H1 (cell line): ENCODE measurements around the gene ABCC4. TPM values are rescaled to one million over a fixed set of nuclear protein-coding genes. Genes with fewer than 3 reads are reported as not detected.

Experiments used
- CTCF ChIA-PET: fragments of 300-600 bp; sonication (Branson Sonifier 250); formaldehyde crosslinking; loops from one replicate; lab custom pipeline; 2021; ENCODE audit not compliant: partially characterized antibody; lab: Charles Lee
- POLR2A ChIA-PET: fragments of 300-600 bp; sonication (Branson Sonifier 250); formaldehyde crosslinking; loops from one replicate; lab custom pipeline; 2021; ENCODE audit warnings: inconsistent platforms; ENCODE audit not compliant: partially characterized antibody; lab: Charles Lee
- DNase-seq, 2 experiments: peaks; one replicate each; pipeline versions ENCODE4 v3.0.0 to v3.0.0-alpha.2; 2010 to 2022; ENCODE audit warnings: low spot score in 2 of 2, low read depth in 1 of 2, mixed read lengths in 1 of 2
- FAIRE-seq: peaks from 2 replicates; lab custom pipeline; 2011; peaks lifted over from hg19 to GRCh38; lab: Jason Lieb, UNC
- H2AFZ ChIP-seq: 2 replicates; pipeline ENCODE4 v1.8.1; 2012; ENCODE audit warnings: low read length, inconsistent platforms
- H2AK5ac ChIP-seq: 2 replicates; pipeline ENCODE4 v1.6.1; 2013; ENCODE audit warnings: low read depth, low read length
- H2BK120ac ChIP-seq: replicated peaks from 2 replicates; pipeline ENCODE3; 2013; ENCODE audit warnings: low read depth, low read length, inconsistent platforms
- H2BK12ac ChIP-seq: 2 replicates; pipeline ENCODE4 v1.6.1; 2013; ENCODE audit warnings: low read depth, low read length
- H2BK15ac ChIP-seq: 2 replicates; pipeline ENCODE4 v1.6.1; 2013; ENCODE audit warnings: low read length
- H2BK20ac ChIP-seq: 2 replicates; pipeline ENCODE4 v1.6.1; 2013; ENCODE audit warnings: low read length
- H2BK5ac ChIP-seq: 2 replicates; pipeline ENCODE4 v1.6.1; 2013; ENCODE audit warnings: low read depth, low read length
- H3K14ac ChIP-seq: 2 replicates; pipeline ENCODE4 v1.6.1; 2013; ENCODE audit warnings: inconsistent platforms; ENCODE audit not compliant: insufficient read length
- H3K18ac ChIP-seq: 2 replicates; pipeline ENCODE4 v1.6.1; 2013; ENCODE audit warnings: low read length; ENCODE audit errors: extremely low read depth
- H3K23ac ChIP-seq: 2 replicates; pipeline ENCODE4 v1.6.1; 2013; ENCODE audit warnings: inconsistent platforms; ENCODE audit not compliant: insufficient read length
- H3K23me2 ChIP-seq: 2 replicates; pipeline ENCODE4 v1.6.1; 2013; ENCODE audit warnings: low read depth, low read length
- H3K27ac ChIP-seq: 2 replicates; pipeline ENCODE4 v1.6.1; 2011; ENCODE audit warnings: low read depth, low read length, inconsistent platforms
- H3K27me3 ChIP-seq, 4 experiments: replicated peaks in 1 of 4; 1 replicate in 1 of 4; 2 replicates in 3 of 4; pipeline versions ENCODE4 v1.6.1 to v1.8.1; 2011 to 2013; ENCODE audit warnings: low read length in 3 of 4, mild to moderate bottlenecking in 3 of 4, inconsistent platforms in 2 of 4, mixed read lengths in 2 of 4, moderate library complexity in 1 of 4; ENCODE audit not compliant: control insufficient read depth in 3 of 4, insufficient read depth in 3 of 4; ENCODE audit errors: extremely low read depth in 1 of 4
- H3K36me3 ChIP-seq, 4 experiments: 2 replicates each; pipeline versions ENCODE4 v1.6.1 to v1.8.1; 2011 to 2013; ENCODE audit warnings: mild to moderate bottlenecking in 4 of 4, low read length in 3 of 4, moderate library complexity in 2 of 4, control low read depth in 1 of 4, inconsistent platforms in 1 of 4; ENCODE audit not compliant: insufficient read depth in 4 of 4, control insufficient read depth in 2 of 4
- H3K4ac ChIP-seq: replicated peaks from 2 replicates; pipeline ENCODE3; 2013; ENCODE audit warnings: low read length, low read depth, mixed read lengths, inconsistent platforms; ENCODE audit not compliant: insufficient read length
- H3K4me1 ChIP-seq, 4 experiments: replicated peaks in 1 of 4; 1 replicate in 1 of 4; 2 replicates in 3 of 4; pipeline versions ENCODE4 v1.6.1 to v1.8.1; 2011 to 2013; ENCODE audit warnings: low read length in 3 of 4, inconsistent platforms in 2 of 4, mixed read lengths in 1 of 4; ENCODE audit not compliant: insufficient read depth in 4 of 4, control insufficient read depth in 3 of 4
- H3K4me2 ChIP-seq, 2 experiments: 2 replicates each; pipeline versions ENCODE4 v1.6.1 to v1.8.1; 2011 to 2013; ENCODE audit warnings: low read depth in 2 of 2, low read length in 2 of 2, control low read depth in 1 of 2, inconsistent platforms in 1 of 2, mild to moderate bottlenecking in 1 of 2; ENCODE audit not compliant: insufficient read depth in 1 of 2
- H3K4me3 ChIP-seq, 4 experiments: fragments of 200-600, 300-600 bp in 1 of 4; sonication (generic), shearing (Covaris generic), sonication (Bioruptor Twin) in 1 of 4; 2 replicates each; pipeline versions ENCODE4 v1.5.1 to v1.8.1; 2011 to 2016; ENCODE audit warnings: low read length in 4 of 4, low read depth in 3 of 4, control low read depth in 2 of 4, inconsistent platforms in 2 of 4, mild to moderate bottlenecking in 2 of 4, mixed read lengths in 1 of 4, moderate library complexity in 1 of 4; ENCODE audit not compliant: insufficient read depth in 2 of 4; ENCODE audit errors: extremely low read depth in 1 of 4
- H3K56ac ChIP-seq: replicated peaks from 2 replicates; pipeline ENCODE3; 2013; ENCODE audit warnings: low read depth, mild to moderate bottlenecking, mixed read lengths, low read length, inconsistent platforms; ENCODE audit not compliant: insufficient read length
- H3K79me1 ChIP-seq: 2 replicates; pipeline ENCODE4 v1.6.1; 2013; ENCODE audit warnings: low read depth, low read length, control low read depth
- H3K79me2 ChIP-seq, 2 experiments: 2 replicates each; pipeline versions ENCODE4 v1.6.1 to v1.8.1; 2012 to 2013; ENCODE audit warnings: low read length in 2 of 2, mild to moderate bottlenecking in 2 of 2, inconsistent platforms in 1 of 2; ENCODE audit not compliant: insufficient read depth in 2 of 2, control insufficient read depth in 1 of 2
- H3K9ac ChIP-seq, 4 experiments: replicated peaks in 1 of 4; 1 replicate in 1 of 4; 2 replicates in 3 of 4; pipeline versions ENCODE4 v1.6.1 to v1.8.1; 2011 to 2013; ENCODE audit warnings: low read depth in 3 of 4, low read length in 3 of 4, control low read depth in 2 of 4, mild to moderate bottlenecking in 2 of 4, moderate library complexity in 2 of 4, inconsistent platforms in 1 of 4; ENCODE audit errors: extremely low read depth in 1 of 4
- H3K9me3 ChIP-seq, 2 experiments: 2 replicates each; pipeline versions ENCODE4 v1.6.1 to v1.8.1; 2012 to 2013; ENCODE audit warnings: mild to moderate bottlenecking in 2 of 2, moderate library complexity in 2 of 2, control low read depth in 1 of 2, inconsistent platforms in 1 of 2, low read depth in 1 of 2, low read length in 1 of 2, mixed read lengths in 1 of 2; ENCODE audit not compliant: insufficient read depth in 2 of 2
- H4K20me1 ChIP-seq, 2 experiments: replicated peaks in 1 of 2; 2 replicates each; pipeline versions ENCODE3 to v1.8.1; 2011 to 2013; ENCODE audit warnings: inconsistent platforms in 2 of 2, low read length in 2 of 2, mild to moderate bottlenecking in 1 of 2; ENCODE audit not compliant: insufficient read depth in 2 of 2, control insufficient read depth in 1 of 2
- H4K5ac ChIP-seq: 2 replicates; pipeline ENCODE4 v1.6.1; 2013; ENCODE audit warnings: low read length, low read depth, mixed read lengths, inconsistent platforms; ENCODE audit not compliant: insufficient read length
- H4K8ac ChIP-seq: 2 replicates; pipeline ENCODE4 v1.8.0; 2013; ENCODE audit warnings: mild to moderate bottlenecking, moderate library complexity, low read length, inconsistent platforms; ENCODE audit not compliant: insufficient read depth; ENCODE audit errors: extremely low read depth
- H4K91ac ChIP-seq: replicated peaks from 2 replicates; pipeline ENCODE3; 2013; ENCODE audit warnings: low read length, mixed read lengths, inconsistent platforms; ENCODE audit not compliant: insufficient read length
- KDM1A ChIP-seq: fragments of 200-600, 300-600 bp; sonication (generic); IDR thresholded peaks from 2 replicates; pipeline ENCODE4 v1.7.1; 2016; ENCODE audit warnings: mild to moderate bottlenecking, low read length, borderline replicate concordance
- NANOG ChIP-seq: IDR thresholded peaks from 2 replicates; pipeline ENCODE4 v1.6.1; 2011; ENCODE audit warnings: low read length, low read depth, mild to moderate bottlenecking, inconsistent platforms; ENCODE audit not compliant: insufficient read depth, poor library complexity, severe bottlenecking
- RXRA ChIP-seq: IDR thresholded peaks from 2 replicates; pipeline ENCODE4 v1.6.1; 2011; ENCODE audit warnings: low read depth, mild to moderate bottlenecking, low read length, moderate library complexity; ENCODE audit not compliant: insufficient read depth
- SIRT6 ChIP-seq: IDR thresholded peaks from one replicate; pipeline ENCODE4 v1.7.1; 2012; ENCODE audit warnings: low read length, inconsistent platforms
- WGBS, 2 experiments: shearing (Covaris generic) in 1 of 2; methylation state at CpG; one replicate each; pipeline versions ENCODE4 v1.1.6 to v1.1.7; 2013 to 2015; ENCODE audit warnings: low lambda C conversion rate in 2 of 2, mixed read lengths in 2 of 2, inconsistent platforms in 1 of 2, low coverage in 1 of 2, missing lambda C conversion rate in 1 of 2; ENCODE audit not compliant: insufficient replicate concordance in 2 of 2, insufficient coverage in 1 of 2, insufficient read length in 1 of 2; ENCODE audit errors: extremely low coverage in 1 of 2, missing lambda C conversion rate in 1 of 2; 5-methylcytosine and 5-hydroxymethylcytosine counted together
- polyA plus RNA-seq, 7 experiments: library from polyadenylated mRNA; depleted of rRNA in 3 of 7; stranded (reverse) in 5 of 7; unstranded in 2 of 7; fragments of >200 nt in 5 of 7; fragments of 200-250 nt in 2 of 7; gene quantifications; 1 replicate in 5 of 7; 2 replicates in 1 of 7; 4 replicates in 1 of 7; pipeline versions ENCODE4 v1.2.1 to v1.2.3, GENCODE V29; 2011 to 2013; ENCODE audit warnings: missing spikeins in 2 of 7, mixed read lengths in 2 of 7
- total RNA-seq: library from RNA; stranded (reverse); fragmentation: NEBNext Ultra II Directional; extraction: Animal tissue kit (Norgen Biotek cat#: 25700); gene quantifications from 2 replicates; pipeline ENCODE4 v1.2.1, GENCODE V29; 2021
- TF ChIP-seq, protein P1 (sequence below): IDR thresholded peaks from 2 replicates; pipeline ENCODE4 v1.6.1; 2011; ENCODE audit warnings: low read depth, mild to moderate bottlenecking, low read length; ENCODE audit not compliant: insufficient read depth

The ABCC4 gene
- total and polyA plus RNA-seq, 2 of the 8 experiments (the other 6 are each of a cell fraction or from before 2014, with no cell fraction given), result 4.0 to 14.1 TPM

DNA sequence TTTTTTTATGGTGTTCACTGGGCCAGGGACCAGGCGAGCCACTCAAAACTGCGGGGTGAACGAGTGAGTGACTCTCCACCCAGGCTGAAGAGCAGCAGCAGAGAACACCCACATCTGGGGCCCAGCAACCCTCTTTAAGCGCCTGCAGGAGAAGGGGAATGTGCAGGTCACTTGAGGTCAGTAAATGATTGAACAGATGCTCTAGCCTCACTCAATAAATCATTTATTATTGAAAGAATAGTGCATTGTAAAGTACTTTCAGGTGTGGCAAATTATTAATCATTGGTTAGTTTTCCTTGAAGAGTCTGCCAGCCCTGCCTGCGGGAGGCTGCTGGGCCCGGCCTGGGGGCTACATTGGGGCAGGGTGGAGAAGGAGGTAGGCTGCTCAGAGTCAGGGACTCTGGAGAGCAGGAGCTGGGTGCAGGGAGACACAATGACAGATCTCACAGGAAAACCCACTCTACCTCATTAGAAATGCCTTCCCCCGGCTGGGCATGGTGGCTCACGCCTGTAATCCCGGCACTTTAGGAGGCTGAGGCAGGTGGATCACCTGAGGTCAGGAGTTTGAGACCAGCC is 42.5 kb downstream of the ABCC4 start:
- H3K4me2 ChIP-seq, result no peak overlapping the region
- H3K23ac ChIP-seq, result no peak overlapping the region
- no peak overlapping the region for H2BK15ac ChIP-seq
- H2BK12ac ChIP-seq, result no peak overlapping the region
- no peak overlapping the region for H2BK20ac ChIP-seq
- 90% methylated on average over 9 of the region's 9 CpGs; no CpG with 5 or more reads in 1 of the 2 experiments for WGBS, 2 experiments
- H3K79me2 ChIP-seq, result no peaks in the 10 kb centered on the region
- H3K18ac ChIP-seq, result no peak overlapping the region
- H3K9me3 ChIP-seq, result no peaks in the 10 kb centered on the region
- no peak overlapping the region for H3K4ac ChIP-seq
- no peak overlapping the region for H2BK120ac ChIP-seq
- H3K36me3 ChIP-seq, result no peaks in the 10 kb centered on the region
- FAIRE-seq, result no peak
- H4K8ac ChIP-seq, result no peak overlapping the region
- ChIA-PET POLR2A (no interaction called here), CTCF (interaction anchor here (1.2 to 1.4 kb wide), 2 partner anchors 27 to 124 kb away, joined by 3 to 4 read pairs; no protein-coding TSS in a partner anchor)
- H2AK5ac ChIP-seq, result no peak overlapping the region
- no peaks in the 10 kb centered on the region for H3K4me1 ChIP-seq
- no peak overlapping the region for H3K9ac ChIP-seq
- no peak overlapping the region for H3K27ac ChIP-seq
- no peak for TF ChIP-seq SIRT6
- no peak for TF ChIP-seq NANOG
- TF ChIP-seq, protein P1, sequence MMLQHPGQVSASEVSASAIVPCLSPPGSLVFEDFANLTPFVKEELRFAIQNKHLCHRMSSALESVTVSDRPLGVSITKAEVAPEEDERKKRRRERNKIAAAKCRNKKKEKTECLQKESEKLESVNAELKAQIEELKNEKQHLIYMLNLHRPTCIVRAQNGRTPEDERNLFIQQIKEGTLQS, result no peak
- no peak for TF ChIP-seq KDM1A
- TF ChIP-seq RXRA, result no peak
- H2BK5ac ChIP-seq, result no peak overlapping the region
- no peaks in the 10 kb centered on the region for H3K79me1 ChIP-seq
- no peaks in the 10 kb centered on the region for H4K20me1 ChIP-seq
- no peak for DNase-seq
- H3K14ac ChIP-seq, result no peak overlapping the region
- H4K91ac ChIP-seq, result no peak overlapping the region
- H3K4me3 ChIP-seq, result no peak overlapping the region
- no peaks in the 10 kb centered on the region for H3K23me2 ChIP-seq
- no peaks in the 10 kb centered on the region for H3K27me3 ChIP-seq
- no peak overlapping the region for H2AFZ ChIP-seq
- no peak overlapping the region for H4K5ac ChIP-seq
- H3K56ac ChIP-seq, result no peak overlapping the region
